Islet precursor cell (in vitro differentiated cells): ENCODE results near the gene PDCD2.
A peak's percentile ranks its signal among the peaks of the same experiment; 100 is the strongest.
"Not testable (repeated sequence)": the region's sequence is repeated elsewhere in the genome, so short reads cannot be mapped to it uniquely, and the experiment has no call there.

Experiments used
- DNase-seq: peaks from one replicate; pipeline ENCODE4 v3.0.0-alpha.2; 2018

The PDCD2 gene

GRCh38 chr6:170584181-170584953, at the start of gene PDCD2:
Gene PDCD2 (minus strand): TSS chr6:170584637. CDS start chr6:170584581, 56 bp downstream.
- peak; percentile 98 for DNase-seq

DNA sequence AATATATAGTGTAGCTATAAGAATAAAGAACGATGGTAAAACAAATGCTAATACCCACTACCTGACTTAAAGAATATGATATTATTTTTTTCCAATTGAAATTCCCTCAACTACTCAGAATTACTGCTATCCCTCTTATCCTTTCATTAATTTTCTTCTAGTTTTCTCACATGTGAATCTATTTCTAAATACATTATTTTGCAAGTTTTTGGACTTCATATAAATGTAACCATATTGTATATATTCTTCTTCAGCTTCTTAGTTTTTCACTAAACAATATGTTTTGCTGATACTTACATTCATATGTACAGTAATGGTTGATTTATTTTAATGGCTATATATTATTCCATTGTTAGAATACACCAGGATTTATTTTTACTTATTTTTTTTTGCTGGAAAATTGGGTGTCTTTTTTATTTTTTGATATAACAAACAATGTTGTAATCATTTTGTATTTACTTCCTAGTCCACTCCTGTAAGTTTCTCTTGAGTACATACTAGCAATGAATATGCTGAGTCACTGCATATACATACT, 31.6 kb upstream of the PDCD2 start:
- DNase-seq, result not testable (repeated sequence)

- not testable (repeated sequence) for DNase-seq
Measured at GRCh38 chr6:170612256-170612804, 27.9 kb upstream of the PDCD2 start.

DNA sequence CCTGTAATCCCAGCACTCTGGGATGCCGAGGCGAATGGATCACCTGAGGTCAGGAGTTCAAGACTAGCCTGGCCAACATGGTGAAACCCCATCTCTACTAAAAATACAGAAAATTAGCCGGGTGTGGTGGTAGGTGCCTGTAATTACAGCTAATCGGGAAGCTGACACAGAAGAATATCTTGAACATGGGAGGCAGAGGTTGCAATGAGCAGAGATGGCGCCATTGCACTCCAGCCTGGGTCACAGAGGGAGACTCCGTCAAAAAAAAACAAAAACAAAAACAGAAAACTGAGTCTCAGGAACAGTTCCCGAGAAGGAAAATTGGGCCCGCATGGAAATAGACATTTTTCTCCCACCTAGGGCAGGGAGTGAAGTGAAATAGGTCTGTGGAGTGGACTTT, 24.8 kb upstream of the PDCD2 start:
- not testable (repeated sequence) for DNase-seq

DNA sequence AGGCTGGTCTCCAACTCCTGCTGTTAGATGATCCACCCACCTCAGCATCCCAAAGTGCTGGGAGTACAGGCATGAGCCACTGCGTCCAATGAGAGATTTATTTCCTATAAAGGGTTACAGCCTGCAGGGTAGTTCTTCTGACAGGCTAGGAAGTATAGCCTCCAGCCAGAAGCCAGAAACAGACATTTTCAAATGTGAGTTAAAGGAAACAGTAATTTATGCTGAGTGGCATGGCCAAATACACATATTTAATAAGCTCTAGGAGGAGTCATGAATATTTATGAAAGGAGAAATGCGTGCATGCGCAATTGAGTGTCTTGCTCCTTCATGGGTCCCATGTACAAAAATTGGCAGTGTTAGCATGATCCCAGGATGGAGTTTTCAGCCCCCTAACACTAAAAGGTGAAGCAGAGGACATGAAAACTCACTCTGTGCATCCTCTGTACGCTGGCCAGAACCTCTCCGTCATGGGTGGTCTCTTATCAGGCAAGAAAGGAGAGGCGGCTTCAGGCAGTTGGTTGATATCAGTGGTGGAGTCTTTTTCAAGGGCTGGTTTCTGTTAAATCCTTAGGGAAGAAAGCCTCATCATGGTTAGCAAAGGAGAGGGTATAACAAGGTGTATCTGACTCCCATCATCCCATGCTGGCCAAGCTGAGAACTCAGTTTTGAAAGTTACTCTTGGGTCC, 21.3 kb upstream of the PDCD2 start:
- DNase-seq, result no peak

GRCh38 chr6:170597278-170597677, 12.8 kb upstream of the PDCD2 start:
- no peak for DNase-seq

GRCh38 chr6:170596426-170596825, 12.0 kb upstream of the PDCD2 start:
- no peak for DNase-seq

- DNase-seq, result no peak
Measured at GRCh38 chr6:170590725-170591124, 6.3 kb upstream of the PDCD2 start.

GRCh38 chr6:170584954-170585498, 589 bp upstream of the PDCD2 start:
- peak; percentile 71 for DNase-seq

DNA sequence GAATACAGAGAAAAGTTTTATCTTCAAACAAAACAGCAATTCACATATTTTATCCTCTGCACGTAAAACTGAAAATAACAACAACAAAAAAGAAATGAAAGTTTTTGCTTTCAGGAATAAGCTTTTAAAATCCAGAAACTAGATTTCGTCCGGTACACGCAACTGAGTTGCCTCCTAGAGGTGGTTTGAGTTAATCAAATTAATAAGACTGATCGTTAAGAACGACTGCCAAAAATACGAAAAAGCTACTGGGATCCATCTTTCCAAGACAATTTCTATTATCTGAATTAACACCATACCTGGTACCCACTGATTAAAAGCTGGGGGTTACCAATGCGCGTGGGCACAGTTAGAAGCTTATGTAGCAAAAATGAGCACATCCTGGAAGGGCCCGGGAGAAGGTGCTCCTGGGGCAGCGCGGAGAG, 669 bp downstream of the PDCD2 start:
- no peak for DNase-seq

DNA sequence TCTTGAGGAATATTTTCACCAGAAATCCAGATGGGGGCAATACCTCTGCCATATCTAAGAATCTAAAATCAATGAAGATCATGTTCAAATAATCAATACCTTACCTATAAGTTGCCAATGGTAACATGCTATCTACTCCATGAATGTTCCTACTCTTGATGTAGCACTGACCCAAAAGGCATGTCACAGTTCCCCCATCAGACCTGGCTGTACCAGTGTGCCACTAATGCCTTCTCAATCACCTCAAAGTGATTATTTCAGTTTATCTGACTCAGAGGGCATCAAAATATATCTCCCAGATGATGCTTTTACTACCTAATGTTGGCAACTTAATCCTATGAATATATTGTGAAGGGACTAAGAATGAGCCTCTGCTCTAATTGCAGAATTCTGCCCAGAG, 5.5 kb downstream of the PDCD2 start:
- DNase-seq, result no peak

GRCh38 chr6:170575250-170575649, 9.2 kb downstream of the PDCD2 start:
- DNase-seq, result no peak

DNA sequence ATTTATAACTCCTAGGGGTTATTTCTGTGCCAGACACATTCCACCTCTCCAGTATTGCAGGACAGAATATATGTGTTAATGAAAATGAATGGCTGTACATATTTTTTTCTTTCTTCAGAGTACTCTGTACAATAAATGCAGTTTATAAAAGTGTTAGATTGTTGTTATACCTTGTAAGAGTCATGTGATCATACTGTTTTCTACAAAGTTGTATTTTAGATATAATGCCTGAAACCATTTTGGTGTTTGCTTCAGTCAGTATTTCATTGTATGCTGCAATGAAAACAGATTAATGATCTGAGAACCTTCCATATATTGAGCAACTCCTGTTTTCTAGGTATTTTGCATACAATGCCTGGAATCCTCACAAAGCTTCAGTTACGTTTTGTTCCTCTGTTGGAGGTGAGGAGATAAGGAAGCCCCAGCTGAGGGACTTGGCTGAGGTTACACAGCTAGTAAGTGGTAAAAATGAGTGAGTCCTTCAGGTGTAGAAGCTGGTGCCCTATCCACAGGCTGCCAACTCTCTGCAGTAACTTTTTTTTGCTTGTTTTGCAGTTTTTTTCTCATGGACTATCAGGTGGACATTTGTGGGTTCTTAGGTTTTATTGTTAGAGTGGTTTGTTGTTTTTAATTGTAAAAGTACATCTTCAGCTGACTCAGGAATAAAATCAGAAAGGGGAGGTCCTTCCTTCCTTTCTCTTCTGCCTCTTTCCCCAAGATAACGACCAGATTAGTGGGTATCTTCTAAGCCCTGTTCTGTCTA, 11.6 kb downstream of the PDCD2 start:
- no peak for DNase-seq

- no peak for DNase-seq
Measured at GRCh38 chr6:170564936-170565530, 19.4 kb downstream of the PDCD2 start.

GRCh38 chr6:170561555-170561954, 22.9 kb downstream of the PDCD2 start:
- no peak for DNase-seq

DNA sequence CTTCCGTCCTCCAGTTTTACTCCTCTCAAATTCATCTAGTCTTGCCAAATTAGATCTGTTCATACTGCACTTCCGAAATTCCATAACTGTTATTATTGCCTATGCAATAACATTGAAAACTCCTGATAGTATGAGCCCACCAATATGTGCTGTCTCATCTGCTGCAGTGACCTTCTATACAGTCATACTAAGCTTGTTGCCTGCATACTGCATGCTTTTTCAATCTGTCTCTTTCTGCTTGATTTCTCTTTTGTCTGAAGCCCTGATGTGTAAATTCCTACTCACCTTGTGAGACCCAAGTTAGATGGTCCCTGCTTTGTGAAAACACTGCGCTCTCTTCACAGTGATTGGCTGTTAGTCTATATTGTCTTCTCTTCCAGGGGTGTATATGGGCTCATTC, 29.1 kb downstream of the PDCD2 start:
- no peak for DNase-seq

GRCh38 chr6:170554796-170555137, 29.7 kb downstream of the PDCD2 start:
- DNase-seq, result no peak

- DNase-seq, result peak; percentile 99
Measured at GRCh38 chr6:170554013-170554795, 30.2 kb downstream of the PDCD2 start, which contains the start of gene TBP. Gene TBP (plus strand): TSS chr6:170554369. CDS start chr6:170557030, 2,661 bp downstream.

DNA sequence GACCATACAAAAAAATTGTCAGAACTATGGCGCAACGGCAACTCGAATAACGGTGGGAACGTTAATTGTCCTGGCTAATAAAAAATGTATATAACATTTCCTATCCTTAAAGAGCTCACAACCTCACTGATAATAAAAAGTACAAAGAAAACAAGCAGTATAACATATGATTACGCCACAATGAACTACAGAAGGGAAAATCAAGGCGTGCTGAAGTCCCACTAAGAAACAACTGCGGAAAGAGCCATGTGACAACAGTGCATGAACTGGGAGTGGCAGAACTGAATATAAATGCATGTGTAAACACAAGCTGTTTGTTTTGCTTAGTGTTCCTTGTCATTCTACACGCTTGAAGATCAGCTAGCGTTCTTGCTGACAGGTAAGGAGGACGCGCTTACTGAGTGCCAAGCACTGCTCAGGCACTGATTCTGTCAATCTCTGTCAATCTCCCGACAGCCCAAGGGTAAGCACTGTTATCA, 30.9 kb downstream of the PDCD2 start:
- no peak for DNase-seq

DNA sequence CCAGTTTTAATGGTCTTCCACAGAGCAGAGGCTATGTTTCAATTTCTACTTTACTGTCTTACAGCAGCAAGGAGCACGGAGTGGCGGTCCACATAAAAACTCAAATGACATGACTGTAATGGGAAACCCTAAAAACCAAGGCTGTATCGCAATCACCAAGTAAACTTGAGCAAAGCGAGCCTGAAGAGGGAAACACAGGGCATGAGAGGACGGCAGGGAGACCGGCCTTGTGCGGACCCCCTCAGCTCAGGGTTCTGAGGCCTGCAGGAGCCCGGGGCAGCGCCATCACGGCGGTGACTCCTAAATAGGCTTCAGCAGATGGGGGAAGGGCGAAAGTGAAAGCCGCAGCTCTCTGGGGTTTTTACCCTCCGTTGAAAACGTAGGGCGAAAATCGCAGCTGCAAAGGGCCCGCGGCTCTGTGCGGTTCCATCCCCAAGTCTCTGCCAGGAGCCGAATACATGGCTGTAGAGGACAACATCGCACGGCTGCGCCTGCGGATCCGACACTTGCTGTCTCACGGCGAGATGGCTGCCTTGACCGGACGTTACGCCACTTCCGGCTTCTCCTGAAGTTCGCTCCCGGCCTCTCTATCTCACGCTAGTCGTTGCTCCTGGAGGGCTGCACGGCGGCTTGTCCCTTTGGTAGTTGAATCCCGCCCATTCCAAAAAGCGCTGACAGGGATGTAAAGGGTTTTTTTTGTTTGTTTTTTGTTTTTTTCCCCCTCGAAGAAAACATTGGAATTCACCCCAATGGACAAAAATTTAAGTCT, 31.5 kb downstream of the PDCD2 start, which contains the start of gene PSMB1:
Gene PSMB1, minus strand, starts transcription at position 543 of the 769 bp plus-strand sequence. Its CDS starts 65 bp downstream, at position 478.
- peak; percentile 97 for DNase-seq
